GM10266 (cell line): ENCODE measurements around the gene ABCC4.

Experiments used
- DNase-seq: peaks from one replicate; pipeline ENCODE4 v3.0.0; 2012; ENCODE audit errors: extremely low spot score
- CTCF ChIP-seq: IDR thresholded peaks from 2 replicates; pipeline ENCODE4 v1.5.1; 2012; ENCODE audit warnings: mild to moderate bottlenecking, low read depth; ENCODE audit not compliant: control insufficient read depth, insufficient read depth; ENCODE audit errors: missing control alignments

ABCC4 gene

DNA sequence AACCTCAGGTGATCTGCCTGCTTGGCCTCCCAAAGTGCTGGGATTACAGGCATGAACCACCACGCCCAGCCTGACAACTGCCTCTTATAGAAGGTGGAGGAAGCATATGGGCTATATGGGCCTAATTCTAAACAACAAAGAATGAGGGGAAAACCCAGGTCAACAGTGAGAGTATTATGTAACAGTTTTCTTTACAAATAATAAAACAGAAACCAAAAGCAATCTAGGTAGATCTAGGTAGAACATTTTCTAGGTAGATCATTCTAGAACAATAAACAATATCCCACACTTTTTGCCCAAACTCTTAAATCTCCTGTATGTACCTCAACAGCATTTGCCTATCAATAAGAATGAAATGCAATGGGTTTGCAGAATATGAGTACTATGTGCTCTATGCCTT lies 267.4 kb downstream of the ABCC4 start:
- peak; percentile 55 for DNase-seq
- TF ChIP-seq CTCF = no peak

GRCh38 chr13:95032121-95032520 lies 269.1 kb downstream of the ABCC4 start:
- DNase-seq = no peak
- no peak for TF ChIP-seq CTCF

- TF ChIP-seq CTCF = no peak
- no peak for DNase-seq
Measured at GRCh38 chr13:95030821-95031343, 270.4 kb downstream of the ABCC4 start.

GRCh38 chr13:95027638-95028037 lies 273.6 kb downstream of the ABCC4 start:
- DNase-seq = no peak
- TF ChIP-seq CTCF = no peak

DNA sequence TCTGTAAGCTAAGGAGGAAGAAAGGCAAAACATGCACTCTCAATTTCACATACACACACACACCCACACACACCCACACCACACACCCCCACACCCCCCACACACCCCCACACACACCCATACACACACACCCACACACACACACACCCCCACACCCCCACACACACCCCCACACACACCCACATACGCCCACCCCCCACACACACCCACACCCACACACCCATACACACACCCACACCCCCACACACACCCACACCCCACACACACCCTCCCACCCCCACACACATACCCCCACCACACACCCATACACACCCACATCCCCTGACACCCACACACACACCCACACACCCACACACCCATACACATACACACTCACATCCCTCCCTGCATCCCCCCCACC lies 276.1 kb downstream of the ABCC4 start:
- no peak for DNase-seq
- no peak for TF ChIP-seq CTCF

GRCh38 chr13:95023405-95023804 lies 277.8 kb downstream of the ABCC4 start:
- no peak for DNase-seq
- TF ChIP-seq CTCF = no peak

DNA sequence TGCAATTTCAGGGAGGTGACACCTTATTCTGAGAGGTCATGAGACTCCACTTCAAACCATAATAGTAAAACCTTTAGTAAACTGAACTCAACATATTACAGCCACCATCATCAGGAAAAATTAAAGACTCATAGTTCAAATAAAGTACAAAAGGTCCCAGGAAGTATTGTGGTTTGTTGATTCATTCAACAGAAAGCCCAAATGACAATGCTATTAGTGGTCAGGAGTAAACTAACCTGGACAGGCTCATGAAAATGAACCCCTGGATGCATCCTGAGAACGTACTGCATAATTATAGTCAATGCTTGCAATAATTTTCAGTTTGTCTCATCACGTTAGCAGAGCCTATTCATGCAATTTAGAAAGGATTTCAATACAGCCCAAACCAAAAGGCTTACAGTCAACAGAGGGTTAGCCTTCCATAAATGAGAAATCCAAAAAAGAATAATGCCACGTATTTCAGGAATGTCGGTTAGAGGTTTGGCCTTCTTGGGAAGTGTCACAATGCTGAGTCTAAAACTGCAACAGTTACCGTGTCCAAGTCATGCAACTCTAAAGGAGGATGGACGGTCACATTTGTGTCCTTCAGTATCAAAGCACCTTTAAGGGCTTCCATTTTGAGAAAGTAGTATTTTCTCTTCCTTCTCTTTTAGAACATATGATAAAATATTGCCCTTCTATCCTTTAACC lies 280.8 kb downstream of the ABCC4 start:
- no peak for TF ChIP-seq CTCF
- no peak for DNase-seq
